ENCODE data around the gene DAB2IP.

DNA sequence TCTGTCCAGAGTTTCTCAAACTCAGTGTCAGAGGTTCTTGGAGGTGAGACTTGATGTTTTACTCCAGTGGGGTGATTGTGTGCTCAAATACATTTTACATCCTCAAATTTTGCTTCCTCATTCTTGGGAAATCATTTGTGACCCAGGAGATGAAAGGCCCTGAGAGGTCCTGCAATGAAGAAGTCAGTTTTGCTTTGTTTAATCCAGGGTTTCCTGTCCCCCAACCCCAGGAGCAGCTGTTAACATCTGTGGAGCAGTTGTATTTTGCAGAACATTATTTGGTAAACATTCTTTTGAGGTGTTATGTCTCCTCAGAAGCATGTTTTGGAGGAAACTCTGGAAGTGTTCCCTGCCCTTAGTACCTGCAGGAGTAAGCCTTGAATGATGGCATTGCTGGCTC, 59.8 kb downstream of the DAB2IP start:
- no peak for TF ChIP-seq SRF (IDR thresholded peaks at IDR 0.05; ENCODE audit: low read depth)
- TF ChIP-seq POLR2AphosphoS5 (IDR thresholded peaks at IDR 0.05; ENCODE audit: low read depth, low read length) = no peak
- no peak for TF ChIP-seq SP1 (IDR thresholded peaks at IDR 0.05; ENCODE audit: low read depth)
- no peak for TF ChIP-seq POLR2A (IDR thresholded peaks at IDR 0.05; ENCODE audit: borderline replicate concordance, extremely low read depth, insufficient read depth, insufficient read length)
- TF ChIP-seq, protein P1, sequence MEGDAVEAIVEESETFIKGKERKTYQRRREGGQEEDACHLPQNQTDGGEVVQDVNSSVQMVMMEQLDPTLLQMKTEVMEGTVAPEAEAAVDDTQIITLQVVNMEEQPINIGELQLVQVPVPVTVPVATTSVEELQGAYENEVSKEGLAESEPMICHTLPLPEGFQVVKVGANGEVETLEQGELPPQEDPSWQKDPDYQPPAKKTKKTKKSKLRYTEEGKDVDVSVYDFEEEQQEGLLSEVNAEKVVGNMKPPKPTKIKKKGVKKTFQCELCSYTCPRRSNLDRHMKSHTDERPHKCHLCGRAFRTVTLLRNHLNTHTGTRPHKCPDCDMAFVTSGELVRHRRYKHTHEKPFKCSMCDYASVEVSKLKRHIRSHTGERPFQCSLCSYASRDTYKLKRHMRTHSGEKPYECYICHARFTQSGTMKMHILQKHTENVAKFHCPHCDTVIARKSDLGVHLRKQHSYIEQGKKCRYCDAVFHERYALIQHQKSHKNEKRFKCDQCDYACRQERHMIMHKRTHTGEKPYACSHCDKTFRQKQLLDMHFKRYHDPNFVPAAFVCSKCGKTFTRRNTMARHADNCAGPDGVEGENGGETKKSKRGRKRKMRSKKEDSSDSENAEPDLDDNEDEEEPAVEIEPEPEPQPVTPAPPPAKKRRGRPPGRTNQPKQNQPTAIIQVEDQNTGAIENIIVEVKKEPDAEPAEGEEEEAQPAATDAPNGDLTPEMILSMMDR (IDR thresholded peaks at IDR 0.05 in 2 of 3, conservative IDR thresholded peaks at IDR 0.05 in 1 of 3; ENCODE audit: borderline replicate concordance in 1 of 3, insufficient read depth in 1 of 3, low read depth in 2 of 3, low read length in 2 of 3) = no peak
- TF ChIP-seq EZH2phosphoT487 (IDR thresholded peaks at IDR 0.05; ENCODE audit: borderline replicate concordance) = no peak
- no peak for TF ChIP-seq EZH2 (IDR thresholded peaks at IDR 0.05)
- TF ChIP-seq RAD21 (IDR thresholded peaks at IDR 0.05; ENCODE audit: low read depth) = no peak
- TF ChIP-seq YY1 (IDR thresholded peaks at IDR 0.05; ENCODE audit: extremely low read depth, insufficient replicate concordance, low read depth, low read length) = no peak
- no peak for TF ChIP-seq EGR1 (IDR thresholded peaks at IDR 0.05; ENCODE audit: low read depth)
- TF ChIP-seq ELF1 (IDR thresholded peaks at IDR 0.05; ENCODE audit: borderline replicate concordance, low read depth) = no peak
- TF ChIP-seq, protein P2, sequence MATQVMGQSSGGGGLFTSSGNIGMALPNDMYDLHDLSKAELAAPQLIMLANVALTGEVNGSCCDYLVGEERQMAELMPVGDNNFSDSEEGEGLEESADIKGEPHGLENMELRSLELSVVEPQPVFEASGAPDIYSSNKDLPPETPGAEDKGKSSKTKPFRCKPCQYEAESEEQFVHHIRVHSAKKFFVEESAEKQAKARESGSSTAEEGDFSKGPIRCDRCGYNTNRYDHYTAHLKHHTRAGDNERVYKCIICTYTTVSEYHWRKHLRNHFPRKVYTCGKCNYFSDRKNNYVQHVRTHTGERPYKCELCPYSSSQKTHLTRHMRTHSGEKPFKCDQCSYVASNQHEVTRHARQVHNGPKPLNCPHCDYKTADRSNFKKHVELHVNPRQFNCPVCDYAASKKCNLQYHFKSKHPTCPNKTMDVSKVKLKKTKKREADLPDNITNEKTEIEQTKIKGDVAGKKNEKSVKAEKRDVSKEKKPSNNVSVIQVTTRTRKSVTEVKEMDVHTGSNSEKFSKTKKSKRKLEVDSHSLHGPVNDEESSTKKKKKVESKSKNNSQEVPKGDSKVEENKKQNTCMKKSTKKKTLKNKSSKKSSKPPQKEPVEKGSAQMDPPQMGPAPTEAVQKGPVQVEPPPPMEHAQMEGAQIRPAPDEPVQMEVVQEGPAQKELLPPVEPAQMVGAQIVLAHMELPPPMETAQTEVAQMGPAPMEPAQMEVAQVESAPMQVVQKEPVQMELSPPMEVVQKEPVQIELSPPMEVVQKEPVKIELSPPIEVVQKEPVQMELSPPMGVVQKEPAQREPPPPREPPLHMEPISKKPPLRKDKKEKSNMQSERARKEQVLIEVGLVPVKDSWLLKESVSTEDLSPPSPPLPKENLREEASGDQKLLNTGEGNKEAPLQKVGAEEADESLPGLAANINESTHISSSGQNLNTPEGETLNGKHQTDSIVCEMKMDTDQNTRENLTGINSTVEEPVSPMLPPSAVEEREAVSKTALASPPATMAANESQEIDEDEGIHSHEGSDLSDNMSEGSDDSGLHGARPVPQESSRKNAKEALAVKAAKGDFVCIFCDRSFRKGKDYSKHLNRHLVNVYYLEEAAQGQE (IDR thresholded peaks at IDR 0.05; ENCODE audit: low read depth) = no peak
- no peak for TF ChIP-seq CEBPB (IDR thresholded peaks at IDR 0.05; ENCODE audit: low read depth)
- TF ChIP-seq MAX (IDR thresholded peaks at IDR 0.05) = no peak

All from HCT116 (cell line).